ENCODE measurements around the gene OR5K2.

DNA sequence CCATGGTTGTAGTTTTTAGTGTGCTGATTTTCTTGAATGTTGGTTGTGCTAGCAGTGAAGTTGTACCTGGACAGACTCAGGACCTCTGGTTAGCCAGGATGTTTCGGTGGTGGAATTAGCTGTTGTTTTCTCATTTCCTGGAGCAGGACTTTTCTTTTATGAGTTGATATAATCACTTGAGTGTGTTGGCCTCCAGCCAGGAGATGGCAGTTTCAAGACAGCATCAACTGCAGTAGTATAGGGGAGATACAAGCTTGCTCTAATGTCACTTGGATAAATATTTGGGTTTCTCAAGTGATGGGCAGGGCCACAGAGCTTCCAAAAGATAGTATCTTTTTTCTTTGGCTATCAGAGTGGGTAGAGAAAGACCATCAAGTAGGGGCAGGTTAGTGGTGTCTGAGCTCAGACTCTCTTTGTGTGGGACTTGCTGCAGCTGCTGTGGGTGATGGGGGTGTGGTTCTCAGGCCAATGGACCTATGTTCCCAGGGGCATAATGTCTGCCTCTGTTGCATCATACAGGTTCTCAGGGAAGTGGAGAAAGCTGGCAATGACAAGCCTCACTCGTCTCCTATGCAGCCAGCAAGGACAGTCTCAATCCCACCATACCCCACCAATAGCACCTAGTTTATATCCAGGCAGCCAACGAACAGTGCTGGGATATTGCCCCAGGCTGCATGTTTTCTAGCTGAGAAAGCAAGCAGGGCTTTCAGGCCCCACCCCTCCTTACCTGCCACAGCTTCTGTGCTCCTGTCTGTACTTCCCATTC, 14.6 kb upstream of the OR5K2 start:
- TF ChIP-seq, protein P1, sequence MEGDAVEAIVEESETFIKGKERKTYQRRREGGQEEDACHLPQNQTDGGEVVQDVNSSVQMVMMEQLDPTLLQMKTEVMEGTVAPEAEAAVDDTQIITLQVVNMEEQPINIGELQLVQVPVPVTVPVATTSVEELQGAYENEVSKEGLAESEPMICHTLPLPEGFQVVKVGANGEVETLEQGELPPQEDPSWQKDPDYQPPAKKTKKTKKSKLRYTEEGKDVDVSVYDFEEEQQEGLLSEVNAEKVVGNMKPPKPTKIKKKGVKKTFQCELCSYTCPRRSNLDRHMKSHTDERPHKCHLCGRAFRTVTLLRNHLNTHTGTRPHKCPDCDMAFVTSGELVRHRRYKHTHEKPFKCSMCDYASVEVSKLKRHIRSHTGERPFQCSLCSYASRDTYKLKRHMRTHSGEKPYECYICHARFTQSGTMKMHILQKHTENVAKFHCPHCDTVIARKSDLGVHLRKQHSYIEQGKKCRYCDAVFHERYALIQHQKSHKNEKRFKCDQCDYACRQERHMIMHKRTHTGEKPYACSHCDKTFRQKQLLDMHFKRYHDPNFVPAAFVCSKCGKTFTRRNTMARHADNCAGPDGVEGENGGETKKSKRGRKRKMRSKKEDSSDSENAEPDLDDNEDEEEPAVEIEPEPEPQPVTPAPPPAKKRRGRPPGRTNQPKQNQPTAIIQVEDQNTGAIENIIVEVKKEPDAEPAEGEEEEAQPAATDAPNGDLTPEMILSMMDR (conservative IDR thresholded peaks at IDR 0.05; ENCODE audit: low read length), result no peak
- TF ChIP-seq EZH2phosphoT487 (IDR thresholded peaks at IDR 0.05; ENCODE audit: borderline replicate concordance, low read depth, low read length), result no peak

Data from OCI-LY7 (cell line).